Activated gamma-delta T cell treated with anti-CD3 and anti-CD28 coated beads, Interleukin-2, amount 50 U/mL, for 16 hours (primary cell): ENCODE results near the gene SBK1.
"Not testable (repeated sequence)": the region's sequence is repeated elsewhere in the genome, so short reads cannot be mapped to it uniquely, and the experiment has no call there.

Experiments
- DNase-seq: peaks from one replicate; pipeline ENCODE4 v3.0.0-alpha.2; 2020; ENCODE audit warnings: low read depth

The SBK1 gene

DNA sequence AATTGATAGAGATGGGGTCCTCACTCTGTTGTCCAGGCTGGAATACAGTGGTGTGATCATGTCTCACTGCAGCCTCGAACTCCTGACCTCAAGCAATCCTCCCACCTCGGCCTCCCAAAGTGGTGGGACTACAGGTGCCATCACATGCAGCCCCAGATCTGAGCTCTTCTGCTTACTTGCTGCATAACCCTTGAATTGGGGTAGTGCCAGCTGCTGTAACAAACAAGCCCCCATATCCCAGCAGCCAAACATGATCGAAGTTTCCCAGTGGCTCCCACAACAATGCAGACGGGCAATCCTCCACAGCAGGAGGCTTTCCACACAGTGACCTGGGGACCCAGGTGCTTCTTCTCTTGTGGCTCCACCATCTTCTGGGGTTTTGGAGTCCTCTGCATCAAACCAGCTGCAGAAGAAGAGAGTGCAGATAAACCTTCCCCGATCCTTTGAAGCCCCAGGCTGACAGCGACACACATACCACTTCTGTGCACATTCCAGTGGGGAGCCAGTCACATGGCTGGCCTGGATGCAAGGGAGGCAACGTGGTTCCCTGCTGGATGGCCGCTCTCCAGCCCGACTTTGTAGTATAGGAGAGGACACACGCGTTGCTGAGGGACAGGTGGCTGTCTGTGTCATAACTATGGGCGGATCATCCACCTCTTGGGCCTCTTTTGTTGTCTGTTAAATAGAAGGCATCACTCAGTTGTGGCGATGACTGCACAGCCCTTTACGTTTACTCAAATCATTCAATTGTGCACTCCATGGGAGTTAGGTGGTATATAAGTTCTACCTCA is 16.7 kb downstream of the SBK1 start:
- DNase-seq: no peak

DNA sequence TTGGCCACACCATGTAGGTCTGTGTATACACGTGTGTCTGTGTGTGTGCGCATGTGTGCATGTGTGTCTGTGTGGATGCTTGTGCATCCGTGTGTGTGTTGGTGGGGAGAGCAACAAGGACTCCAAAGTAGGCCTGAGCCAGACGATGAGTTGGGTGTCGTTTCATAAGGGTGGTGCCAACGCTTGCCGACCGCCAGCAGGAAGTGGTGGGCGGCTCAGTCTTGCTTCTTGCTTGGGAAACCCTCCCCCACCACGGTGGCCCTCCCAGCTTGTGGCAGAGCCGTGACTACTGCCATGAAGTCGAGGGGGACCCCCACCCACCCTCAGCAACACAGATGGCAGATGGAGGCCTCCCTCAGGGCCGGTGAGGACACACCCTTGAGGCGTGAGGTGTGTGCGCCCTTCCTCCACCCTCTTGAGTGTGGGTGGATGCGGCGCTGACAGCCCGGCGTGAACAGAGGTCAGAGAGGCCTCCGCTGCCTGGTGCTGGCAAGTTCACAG is 17.5 kb downstream of the SBK1 start:
- DNase-seq: peak; percentile 89

DNA sequence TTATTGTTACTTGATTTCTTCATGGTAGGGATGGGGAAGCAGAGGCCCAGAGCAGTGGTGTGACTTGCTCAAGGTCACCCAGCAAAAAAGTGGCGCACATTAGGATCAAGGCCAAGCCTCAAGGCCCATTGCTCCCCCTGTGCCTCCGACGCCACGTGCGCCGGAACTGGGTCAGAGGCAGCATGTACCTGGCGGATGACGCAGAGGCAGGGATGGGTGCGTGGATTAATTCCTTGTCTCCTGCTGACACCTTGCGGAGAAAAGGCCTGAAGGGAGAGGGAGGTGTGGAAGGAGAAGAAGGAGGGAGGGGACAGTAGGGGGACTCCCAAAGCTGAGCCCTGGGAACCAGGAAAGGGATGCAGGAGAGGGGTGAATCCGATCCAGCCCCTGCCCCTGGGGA is 18.5 kb downstream of the SBK1 start:
- no peak for DNase-seq

DNA sequence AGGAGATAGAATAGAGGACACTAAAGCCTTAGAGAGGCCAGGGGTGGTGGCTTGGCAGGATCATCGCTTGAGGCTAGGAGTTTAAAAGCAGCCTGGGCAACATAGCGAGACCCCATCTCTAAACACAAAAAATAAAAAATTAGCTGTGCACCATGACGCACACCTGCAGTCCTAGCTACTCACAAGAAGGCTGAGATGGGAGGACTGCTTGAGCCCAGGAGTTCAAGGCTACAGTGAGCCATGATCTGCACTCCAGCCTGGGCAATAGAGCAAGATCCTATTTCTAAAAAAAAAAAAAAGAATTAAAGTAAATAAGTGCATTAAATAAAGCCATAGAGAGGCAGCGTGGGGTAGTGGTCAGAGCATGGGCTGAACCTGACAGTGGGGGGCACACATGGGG is 19.1 kb downstream of the SBK1 start:
- no peak for DNase-seq

DNA sequence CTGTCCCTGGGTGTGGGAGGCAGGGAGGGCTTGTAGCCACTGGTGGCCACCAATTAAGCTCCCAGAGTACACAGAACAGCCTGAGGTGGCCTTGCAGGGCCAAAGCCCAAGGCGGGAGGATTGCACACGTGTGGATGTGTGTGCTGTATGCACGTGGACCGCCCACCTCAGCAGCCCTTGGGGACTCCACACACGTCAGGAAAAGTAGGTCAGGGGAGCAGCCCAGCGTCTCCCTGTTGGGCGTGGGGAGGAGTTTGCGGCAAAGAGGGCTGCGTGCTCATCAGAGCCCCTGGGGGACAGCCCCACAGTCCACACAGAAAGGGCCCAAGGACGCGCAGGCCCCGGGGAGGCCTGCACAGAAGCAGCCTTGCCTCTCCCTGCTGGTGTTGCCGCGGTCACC is 19.6 kb downstream of the SBK1 start:
- DNase-seq: no peak

DNA sequence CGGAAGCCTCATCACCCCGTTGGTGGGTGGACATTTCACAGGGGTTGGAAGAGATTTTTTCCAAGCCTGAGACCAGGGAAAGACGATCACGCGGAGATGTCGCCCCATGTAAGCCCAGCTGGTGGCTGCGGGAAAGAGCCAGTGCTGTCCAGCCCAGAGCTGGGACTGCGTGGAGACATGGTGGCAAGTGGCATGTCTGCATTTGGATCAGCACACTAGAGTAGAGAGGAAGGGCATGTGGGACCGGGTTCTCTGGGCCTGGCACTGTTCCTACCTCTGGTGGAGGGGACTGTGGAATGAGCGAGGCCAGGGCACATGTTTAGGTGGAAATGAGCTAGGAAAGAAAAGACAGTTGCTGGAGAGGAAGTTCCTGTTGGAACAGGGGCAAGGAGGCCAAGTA is 20.0 kb downstream of the SBK1 start:
- DNase-seq: no peak

DNA sequence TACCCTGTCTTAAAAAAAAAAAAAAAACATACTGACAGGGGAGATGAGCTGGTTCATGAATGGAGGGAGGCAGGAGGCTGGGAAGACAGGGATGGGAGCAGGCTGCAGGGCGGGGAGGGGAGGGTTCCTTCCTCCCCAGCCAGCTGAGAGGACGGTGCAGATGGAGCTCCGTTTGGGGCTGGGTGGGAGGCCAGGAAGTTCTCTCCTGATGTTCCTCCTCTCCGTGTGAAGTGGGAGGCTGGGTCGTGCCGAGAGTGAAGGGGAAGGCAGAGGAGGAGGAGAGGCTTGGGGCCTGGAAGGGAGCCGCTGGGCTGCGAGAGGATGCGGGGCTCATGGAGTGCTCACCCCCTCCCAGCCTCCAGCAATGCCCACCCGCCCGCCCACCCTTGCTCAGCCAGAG is 21.3 kb downstream of the SBK1 start:
- DNase-seq: no peak

DNA sequence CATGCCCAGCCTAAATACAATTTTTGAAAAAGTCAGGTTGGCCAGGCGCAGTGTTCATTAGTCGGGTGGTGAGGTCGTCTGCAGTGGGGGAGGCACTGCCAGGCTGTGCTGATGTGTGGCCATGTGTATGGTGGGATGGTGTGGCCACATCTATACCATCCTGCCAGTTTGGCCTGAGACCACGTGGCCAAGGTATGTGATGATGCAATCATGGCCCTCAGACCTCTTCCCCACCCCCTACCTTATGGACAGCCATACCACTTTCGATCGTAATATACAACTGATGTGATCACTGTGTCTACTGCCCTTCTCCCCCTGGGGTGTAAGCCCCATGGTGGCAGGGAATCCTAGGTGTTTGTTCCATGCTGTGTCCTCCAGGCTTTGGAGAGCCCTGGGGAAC is 23.7 kb downstream of the SBK1 start:
- DNase-seq: no peak

DNA sequence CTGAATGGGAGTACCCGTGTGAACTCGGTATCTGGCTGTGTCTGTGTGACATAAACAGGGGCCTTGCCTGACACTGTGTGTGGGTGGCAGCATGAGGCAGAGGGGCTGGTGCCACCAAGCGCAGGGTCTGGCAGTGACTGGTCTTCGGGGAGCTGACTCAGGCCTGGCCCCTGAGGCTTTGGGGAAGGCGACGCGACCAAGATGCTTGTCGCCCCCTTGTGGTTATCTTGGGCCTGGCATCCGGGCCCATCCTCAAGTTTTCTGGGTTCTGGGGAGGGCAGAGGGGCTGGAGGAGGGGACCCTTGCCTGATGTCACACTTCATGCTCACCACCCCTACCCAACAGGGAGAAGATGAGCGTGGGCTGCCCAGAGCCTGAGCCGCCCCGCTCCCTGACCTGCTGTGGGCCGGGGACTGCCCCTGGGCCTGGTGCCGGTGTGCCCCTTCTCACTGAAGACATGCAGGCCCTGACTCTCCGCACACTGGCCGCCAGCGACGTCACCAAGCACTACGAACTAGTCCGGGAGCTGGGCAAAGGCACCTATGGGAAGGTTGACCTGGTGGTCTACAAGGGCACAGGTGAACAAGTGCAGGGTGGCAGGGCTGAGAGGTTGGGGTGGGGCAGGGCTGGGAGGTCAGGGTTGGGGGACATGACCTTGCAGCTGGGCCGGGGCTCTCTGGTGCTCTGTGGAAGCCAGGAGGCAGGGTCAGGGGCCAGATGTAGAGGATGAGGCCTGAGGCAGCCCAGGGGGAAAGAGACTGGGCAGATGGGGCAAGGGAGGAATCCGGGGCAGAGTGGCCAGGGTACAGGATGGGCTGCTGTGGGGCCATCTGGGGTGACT is 24.9 kb downstream of the SBK1 start:
- peak; percentile 65 for DNase-seq

DNA sequence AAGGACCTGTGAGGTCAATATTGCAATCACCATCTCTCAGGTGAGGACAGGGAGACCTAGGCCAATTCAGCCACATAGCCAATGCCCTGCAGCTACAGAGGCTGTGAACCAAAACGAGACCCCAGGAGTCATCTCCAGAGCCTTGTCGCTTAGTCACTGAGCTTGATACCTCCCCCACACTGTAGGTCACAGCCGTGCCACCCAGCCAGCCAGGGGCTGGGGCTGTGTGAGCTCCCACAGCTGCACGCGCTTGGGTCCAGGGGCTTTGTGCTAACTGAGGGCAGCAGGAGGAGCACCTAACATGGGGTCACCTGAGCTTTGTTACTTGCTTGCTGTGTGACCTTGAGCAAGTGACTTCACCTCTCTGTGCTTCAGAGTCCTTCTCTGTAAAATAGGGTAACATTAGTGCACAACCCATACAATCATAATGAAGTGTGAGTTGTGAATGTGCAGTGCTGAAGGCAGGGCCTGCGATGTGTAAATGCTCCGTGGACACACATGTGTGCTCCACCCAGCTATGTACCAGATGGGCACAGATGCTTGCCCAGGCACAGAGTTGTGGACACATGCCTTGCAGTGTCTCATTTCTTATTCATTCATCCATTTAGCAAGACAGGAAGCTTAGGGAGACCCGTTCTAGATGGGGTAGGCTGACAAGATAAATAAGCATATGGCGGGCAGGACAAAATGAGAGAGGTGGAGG is 25.9 kb downstream of the SBK1 start:
- DNase-seq: no peak

DNA sequence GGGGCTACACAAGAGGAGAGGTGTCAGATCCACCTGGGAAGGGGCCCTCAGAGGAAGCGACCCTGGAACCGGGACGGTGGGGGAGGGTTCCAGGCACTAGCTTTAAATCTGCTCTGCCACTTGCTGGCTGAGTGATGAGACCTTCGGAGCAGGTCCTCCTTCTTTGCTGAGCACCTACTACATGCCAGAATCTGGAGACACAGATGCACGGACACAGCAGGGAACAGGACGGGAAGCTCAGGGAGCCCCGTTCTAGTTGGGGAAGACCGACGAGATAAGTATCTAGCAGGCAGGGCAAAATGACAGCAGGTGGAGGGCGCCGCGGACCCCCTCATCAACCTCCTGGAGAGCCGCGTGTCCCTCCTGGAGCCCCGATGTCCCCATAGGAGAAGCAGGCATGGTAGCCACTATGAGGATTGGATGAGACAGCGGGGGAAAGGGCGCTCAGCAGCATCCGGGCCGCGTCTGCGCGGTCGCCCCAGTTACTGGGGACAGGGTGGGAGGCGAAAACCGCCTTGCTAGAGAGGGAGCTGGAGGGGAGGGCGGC is 27.2 kb downstream of the SBK1 start:
- no peak for DNase-seq

DNA sequence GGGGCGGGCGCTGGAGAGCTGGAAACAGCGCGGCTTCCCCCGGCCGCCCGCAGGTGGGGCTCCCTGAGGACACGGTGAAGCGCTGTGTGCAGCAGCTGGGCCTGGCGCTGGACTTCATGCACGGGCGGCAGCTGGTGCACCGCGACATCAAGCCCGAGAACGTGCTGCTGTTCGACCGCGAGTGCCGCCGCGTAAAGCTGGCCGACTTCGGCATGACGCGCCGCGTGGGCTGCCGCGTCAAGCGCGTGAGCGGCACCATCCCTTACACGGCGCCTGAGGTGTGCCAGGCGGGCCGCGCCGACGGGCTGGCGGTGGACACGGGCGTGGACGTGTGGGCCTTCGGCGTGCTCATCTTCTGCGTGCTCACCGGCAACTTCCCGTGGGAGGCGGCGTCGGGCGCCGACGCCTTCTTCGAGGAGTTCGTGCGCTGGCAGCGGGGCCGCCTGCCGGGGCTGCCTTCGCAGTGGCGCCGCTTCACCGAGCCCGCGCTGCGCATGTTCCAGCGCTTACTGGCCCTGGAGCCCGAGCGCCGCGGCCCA is 27.8 kb downstream of the SBK1 start:
- no peak for DNase-seq

DNA sequence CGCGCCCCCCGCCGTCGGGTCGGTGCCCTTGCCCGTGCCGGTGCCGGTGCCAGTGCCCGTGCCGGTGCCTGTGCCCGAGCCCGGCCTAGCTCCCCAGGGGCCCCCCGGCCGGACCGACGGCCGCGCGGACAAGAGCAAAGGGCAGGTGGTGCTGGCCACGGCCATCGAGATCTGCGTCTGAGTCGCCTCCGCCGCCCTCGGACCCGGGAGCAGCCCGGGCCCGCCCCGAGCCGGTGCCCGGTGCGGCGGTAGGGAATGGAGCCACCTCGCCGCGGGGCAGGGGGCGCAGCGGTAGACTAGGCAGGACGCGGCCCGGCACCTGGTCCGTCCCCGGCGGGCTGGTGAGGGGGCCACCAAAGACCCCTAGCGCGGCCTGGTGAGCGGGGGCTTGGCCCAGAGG is 28.4 kb downstream of the SBK1 start:
- no peak for DNase-seq

DNA sequence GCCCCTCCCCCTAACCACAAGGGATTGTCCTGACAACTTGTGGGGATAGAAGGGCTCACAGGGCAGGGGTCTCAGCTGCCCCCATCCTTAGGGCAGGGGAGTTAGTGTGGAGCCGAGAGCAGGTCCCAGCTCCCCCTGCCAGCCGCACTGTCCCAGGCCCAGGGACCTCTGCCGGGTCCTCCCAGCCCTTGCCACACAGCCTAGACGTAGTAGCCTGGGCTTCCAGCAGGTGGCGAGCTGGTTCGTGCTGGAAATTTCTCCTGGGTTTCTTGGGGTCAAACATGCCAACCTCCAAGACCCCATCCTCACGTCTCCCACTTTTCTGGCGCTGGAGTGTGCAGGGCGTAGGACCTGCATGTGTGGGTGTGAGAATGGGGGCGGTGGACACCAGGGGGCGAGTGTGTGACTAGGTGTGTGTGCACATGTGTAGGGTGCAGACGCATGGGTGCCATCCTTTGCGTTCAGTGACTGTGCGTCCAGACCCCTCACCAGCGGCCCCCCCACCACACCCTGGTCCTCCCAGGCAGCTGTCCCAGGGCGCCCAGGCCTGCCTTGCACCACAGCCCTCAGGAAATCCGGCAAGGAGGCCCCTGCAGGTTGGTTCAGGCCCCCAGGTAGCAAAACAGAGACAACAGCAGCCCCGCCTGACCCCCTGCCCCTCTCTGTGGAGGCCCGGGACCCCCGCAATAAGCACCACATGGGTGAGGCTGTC is 29.5 kb downstream of the SBK1 start:
- DNase-seq: no peak

DNA sequence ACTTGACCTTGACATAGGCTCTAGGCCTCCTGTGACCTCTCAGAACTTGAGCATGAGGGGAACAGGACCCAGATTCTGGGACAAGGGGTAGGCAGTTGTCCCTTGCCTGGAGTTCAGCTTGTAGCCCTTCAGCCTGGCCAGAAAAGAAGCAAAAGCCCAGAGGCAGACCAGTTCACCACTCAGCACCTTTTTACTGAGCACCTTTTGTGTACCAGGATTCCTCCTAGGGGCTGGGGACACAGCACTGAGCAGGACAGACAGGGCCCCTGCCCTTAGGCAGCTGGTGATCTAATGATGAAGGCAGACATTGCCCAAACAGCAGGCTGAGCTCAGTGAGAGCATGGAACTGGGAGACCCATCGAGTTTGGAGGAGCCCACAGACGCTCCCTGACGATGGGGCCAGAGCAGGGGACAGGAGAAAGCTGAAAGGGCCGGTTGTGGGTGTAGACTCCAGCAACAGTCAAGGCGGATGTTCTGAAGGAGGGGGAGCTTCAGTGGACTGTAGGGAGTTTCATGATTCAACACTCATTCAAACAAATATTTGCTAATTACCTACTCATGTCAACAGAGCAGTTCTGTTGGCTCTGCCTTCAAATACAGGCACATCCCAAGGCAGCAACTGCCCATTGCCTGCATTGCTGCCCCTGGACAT is 32.0 kb downstream of the SBK1 start:
- no peak for DNase-seq

DNA sequence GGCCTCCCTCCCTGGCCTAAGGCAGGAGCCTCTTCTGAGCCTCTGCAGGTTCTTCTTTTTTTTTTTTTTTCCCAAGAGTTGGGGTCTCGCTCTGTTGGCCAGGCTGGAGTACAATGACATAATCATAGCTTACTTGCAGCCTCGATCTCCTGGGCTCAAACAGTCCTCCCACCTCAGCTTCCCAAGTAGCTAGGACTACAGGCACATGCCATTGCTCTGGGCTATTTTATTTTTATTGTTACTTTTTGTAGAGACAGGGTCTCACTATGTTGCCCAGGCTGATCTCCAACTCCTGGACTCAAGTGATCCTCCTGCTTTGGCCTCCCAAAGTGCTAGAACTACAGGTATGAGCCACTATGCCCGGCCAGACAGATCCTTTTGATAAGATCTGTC is 32.6 kb downstream of the SBK1 start:
- no peak for DNase-seq

DNA sequence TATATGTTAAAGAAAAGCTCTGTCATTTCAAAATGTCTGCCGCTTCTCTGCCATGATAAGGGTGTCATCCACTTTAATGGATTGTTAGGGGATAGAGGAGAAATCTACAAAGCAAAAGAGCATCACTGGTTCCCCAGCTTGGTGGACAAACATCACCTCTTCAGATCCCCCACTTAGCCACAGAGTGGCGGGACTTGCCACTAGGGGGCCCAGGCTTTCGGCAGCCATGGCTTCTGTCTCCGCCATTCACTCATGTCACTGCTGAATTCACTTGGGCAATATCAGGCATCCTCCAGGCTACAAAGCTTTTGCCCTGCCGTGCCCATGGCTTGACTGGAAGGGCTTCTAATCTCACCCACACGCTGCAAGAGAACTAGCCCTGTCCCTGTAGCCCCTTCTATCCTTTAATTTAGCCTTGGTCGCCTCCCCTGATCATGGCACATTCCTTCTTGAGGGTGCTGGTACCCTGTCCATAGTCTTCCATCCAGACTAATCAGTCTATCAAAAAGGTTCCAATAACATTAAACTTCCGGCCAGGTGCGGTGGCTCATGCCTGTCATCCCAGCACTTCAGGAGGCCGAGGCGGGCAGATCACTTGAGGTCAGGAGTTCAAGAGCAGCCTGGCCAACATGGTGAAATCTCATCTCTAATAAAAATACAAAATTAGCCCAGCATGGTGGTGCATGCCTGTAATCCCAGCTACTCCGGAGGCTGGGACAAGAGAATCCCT is 34.7 kb downstream of the SBK1 start:
- DNase-seq: peak; percentile 59

DNA sequence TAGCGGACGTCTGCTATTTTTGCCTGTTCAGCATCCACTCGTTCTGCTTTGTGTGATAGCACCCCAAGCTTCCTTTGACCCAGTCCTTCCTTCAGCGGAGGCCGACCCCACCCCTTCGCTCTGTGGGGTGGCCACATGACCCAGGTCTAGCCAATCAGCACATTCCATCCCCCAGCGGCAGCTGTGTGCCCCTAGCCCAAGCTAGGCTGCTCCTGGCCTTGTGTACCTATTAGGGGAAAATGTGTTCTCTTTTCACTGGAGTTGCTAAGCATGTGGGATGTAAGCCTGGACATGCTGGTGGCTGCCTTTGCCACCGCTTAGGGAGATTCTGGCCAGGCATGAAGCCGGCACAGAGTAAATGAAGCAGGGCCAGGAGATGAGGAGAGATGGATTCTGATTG is 37.9 kb downstream of the SBK1 start:
- not testable (repeated sequence) for DNase-seq

DNA sequence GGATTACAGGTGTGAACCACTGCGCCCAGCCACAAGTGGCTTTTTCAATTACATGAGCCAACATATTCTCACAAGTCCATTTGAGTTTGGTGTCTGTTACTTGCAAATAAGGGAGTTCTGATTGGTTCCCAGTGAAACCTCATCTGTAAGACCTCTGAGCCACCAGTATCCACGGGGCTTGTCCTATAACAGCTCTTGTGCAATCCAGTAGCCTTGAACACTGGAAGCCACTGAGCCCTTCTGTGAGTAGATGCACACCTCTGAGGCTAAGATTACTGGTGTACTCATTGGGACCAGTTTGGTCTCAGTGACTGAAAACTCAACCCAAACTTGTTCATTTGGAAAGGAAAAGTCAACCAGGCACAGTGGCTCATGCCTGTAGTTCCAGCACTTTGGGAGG is 38.7 kb downstream of the SBK1 start:
- not testable (repeated sequence) for DNase-seq

DNA sequence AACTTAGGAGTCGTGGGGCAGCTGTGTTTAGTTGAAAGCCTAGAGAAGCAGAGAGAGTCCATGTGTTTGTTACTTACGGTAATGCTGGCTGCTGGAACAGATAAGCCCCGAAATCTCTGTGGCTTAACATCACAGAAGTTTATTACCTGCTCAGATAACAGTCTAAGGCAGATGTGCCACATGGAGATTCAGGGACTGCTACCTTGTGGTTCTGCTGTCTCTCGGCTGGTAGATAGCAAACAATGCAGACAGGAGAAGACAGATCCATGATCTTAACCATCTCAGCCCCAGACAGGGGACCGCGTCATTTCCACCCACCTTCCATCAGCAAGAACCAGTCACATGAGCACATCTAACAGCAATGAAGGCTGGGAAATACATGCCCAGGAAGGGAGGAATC is 40.3 kb downstream of the SBK1 start:
- DNase-seq: not testable (repeated sequence)
